GM19397 (cell line): ENCODE measurements around the gene TMEM63A.
"Not testable (repeated sequence)": the region's sequence is repeated elsewhere in the genome, so short reads cannot be mapped to it uniquely, and the experiment has no call there.

ENCODE experiments used
- ATAC-seq: cut with Tn5 transposase; IDR thresholded peaks from one replicate; pipeline ENCODE4 v1.9.1; 2021; ENCODE audit warnings: mild to moderate bottlenecking, moderate library complexity; ENCODE audit not compliant: unreplicated experiment

The TMEM63A gene

GRCh38 chr1:225846331-225847310 is 35.6 kb downstream of the TMEM63A start:
- ATAC-seq = no peak

DNA sequence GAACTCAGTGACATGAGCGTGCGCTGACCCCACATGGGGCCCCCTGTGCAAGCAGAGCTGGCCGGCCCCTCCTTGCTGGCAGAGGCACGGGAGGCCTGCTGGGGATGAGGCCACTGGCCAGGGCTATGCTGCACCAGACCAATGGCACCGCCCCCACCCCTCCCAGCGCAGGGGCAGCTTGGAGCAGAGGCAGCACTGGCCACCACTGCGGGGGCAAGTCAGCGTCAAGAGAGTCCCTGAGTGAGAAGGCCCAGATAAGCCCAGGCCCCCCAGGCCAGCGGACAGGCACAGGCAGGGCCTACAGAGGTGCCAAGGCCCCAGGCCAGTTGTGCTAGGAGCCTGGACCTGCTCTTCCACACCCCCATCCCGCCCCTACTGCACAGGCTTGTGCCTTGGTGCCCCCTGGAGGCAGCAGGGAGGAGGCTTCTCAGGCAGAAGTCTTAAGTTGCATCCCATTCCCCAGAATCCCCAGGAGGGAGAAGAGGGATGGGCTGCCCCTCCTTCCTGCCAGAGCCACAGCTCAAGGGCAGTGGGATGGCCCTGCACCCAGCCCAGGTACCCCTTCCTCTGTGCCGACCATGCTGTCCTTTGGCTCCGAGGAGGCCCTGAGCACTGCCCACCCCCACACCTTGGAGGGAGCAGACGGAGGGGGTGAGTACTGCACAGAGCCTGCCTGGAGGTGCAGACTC is 36.5 kb downstream of the TMEM63A start:
- ATAC-seq = no peak

DNA sequence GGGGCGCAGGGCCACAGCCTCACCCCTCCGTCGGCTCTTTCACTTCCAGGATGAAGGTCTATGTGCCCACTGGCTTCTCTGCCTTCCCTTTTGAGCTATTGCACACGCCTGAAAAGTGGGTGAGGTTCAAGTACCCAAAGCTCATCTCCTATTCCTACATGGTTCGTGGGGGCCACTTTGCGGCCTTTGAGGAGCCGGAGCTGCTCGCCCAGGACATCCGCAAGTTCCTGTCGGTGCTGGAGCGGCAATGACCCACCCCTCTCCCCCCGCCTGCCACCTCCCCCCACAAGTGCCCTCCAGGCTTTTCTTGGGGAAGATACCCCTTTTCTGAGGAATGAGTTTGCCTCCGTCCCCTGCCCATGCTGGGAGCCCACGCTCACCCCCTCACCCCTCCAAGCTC is 37.1 kb downstream of the TMEM63A start:
- ATAC-seq = no peak

GRCh38 chr1:225844236-225845061 is 37.7 kb downstream of the TMEM63A start:
- ATAC-seq = no peak

DNA sequence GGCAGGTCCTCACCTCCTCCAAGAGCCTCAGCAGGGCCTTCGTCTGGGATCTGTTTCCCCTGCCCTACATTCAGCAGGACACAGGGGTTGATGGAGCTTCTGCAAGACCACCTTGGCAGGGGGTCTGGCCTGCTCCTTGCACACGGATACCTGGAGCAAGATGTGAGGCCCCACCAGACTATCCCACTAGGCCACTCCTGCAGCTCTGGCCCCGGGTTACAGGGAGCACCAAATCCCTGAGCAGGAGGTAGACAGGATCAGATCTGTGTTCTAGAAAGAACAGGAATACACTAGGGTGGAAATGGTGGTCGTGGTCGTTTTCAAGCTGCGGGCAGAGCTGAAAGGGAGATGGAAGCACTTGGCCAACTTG is 38.8 kb downstream of the TMEM63A start:
- ATAC-seq = no peak

- no peak for ATAC-seq
These were observed 39.3 kb downstream of the TMEM63A start for GRCh38 chr1:225842788-225843425.

GRCh38 chr1:225842074-225842473 is 40.1 kb downstream of the TMEM63A start:
- ATAC-seq = no peak

DNA sequence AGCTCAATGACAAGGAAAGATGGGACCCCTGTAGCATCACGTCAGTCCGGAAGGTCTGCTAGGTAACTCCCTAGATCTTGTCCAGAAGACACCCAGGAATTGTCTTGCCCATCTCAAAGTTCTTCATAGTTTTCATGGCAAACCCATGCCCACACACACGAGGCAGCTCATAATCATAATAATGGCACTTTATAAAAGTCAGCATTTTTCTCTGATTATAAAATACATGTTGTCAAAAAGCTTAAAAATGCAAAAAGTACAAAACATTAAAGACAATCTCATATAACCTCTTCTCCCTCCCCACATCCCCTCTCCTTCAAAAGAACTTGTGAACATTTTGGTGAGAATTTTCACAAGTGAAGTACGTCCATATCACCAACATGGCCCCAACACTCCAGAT is 41.5 kb downstream of the TMEM63A start:
- no peak for ATAC-seq

DNA sequence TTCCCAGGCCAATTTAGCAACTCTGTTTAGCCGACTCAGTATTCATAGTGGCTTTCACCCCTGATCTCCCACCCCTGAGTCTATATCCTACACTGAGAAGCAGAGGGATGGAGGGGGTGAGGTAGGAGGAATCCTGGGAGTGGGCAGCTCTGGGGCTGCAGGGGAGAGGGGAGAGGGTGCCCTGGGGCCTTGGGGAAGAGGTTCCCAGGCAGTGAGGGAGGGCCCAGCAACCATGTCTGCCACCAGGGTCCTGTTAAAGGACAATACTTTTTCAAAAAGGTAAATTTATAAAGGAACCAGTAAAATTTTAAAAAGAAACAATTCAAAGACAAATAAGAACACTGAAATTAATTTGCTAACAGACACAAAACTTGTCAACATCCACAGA is 42.0 kb downstream of the TMEM63A start:
- no peak for ATAC-seq

DNA sequence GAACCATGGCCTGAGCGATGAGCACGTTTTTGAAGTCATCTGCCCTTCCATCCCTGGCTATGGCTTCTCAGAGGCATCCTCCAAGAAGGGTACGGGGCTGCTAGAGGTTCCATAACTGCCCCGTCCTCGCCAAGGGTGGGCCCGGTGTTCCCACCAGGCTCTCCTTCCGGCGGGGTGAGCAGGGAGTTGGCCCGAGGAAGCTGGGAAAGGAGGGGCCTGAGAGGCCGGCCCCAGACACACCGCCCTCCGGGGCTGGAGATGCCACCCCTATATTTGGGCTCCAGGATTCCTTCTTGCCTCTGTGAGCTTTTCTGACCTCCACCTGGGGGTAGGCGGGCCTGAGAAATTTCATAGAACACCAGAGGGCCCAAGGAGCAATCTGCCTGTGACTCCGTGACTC is 43.4 kb downstream of the TMEM63A start:
- no peak for ATAC-seq

DNA sequence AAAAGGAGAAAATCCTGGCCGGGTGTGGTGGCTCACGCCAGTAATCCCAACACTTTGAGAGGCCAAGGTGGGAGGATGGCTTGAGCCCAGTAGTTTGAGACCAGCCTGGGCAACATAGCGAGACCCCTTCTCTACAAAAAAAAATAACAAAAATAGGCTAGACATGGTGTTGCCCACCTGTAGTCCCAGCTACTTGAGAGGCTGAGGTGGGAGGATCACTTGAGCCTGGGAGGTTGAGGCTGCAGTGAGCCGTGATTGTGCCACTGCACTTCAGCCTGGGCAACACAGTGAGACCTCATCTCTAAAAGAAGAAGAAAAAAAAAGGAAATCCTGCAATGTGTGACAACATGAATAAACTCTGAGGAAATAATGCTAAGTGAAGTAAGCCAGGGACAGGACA is 45.9 kb downstream of the TMEM63A start:
- ATAC-seq = not testable (repeated sequence)

DNA sequence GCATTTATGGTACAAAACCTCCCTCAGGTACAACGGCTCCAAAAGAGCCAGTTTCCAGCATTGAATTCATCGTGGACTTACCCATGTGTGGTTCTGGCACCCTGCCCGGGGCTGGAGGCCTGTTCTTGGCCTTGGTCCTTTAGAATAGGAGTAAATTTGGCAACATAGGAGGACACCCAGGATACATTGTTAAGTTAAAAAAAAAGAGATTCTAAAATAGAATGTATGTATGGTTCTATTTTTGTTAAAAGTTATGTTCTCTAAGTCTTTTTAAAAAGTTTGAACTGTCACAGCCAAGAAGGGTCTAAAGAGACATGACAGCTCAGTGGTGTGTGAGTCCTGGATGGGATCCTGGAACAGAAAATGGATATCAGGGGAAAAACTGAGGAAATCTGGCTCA is 46.3 kb downstream of the TMEM63A start:
- ATAC-seq = no peak

GRCh38 chr1:225834417-225835329 is 47.5 kb downstream of the TMEM63A start:
- ATAC-seq = no peak

- no peak for ATAC-seq
These were observed 51.3 kb downstream of the TMEM63A start for GRCh38 chr1:225830841-225831240.

DNA sequence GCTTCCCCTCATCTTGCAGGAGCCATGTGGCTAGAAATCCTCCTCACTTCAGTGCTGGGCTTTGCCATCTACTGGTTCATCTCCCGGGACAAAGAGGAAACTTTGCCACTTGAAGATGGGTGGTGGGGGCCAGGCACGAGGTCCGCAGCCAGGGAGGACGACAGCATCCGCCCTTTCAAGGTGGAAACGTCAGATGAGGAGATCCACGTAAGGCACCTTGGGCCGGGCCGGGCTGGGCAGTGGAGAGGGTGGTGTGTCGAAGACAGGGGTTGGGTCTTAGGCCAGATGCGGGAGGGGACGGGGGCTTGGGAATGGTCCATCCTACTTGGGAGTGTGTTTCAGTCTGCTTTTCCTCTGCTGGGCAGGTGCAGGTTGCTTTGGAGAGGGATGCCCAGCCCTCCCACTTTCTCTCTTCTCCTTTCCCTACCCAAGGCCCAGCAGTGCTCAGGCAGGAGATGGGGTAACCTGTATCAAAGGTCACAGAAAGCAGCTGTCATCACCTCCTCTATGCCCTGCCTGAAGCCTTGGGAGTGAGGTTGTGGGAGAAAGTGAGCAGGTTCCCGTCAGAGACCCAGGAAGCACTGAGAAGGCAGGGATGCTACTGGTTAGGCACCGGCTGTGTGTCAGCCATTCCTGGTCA is 53.4 kb downstream of the TMEM63A start:
- ATAC-seq = no peak

- no peak for ATAC-seq
These were observed 55.1 kb downstream of the TMEM63A start for GRCh38 chr1:225827076-225827475.

GRCh38 chr1:225825607-225826007 is 56.6 kb downstream of the TMEM63A start:
- no peak for ATAC-seq

DNA sequence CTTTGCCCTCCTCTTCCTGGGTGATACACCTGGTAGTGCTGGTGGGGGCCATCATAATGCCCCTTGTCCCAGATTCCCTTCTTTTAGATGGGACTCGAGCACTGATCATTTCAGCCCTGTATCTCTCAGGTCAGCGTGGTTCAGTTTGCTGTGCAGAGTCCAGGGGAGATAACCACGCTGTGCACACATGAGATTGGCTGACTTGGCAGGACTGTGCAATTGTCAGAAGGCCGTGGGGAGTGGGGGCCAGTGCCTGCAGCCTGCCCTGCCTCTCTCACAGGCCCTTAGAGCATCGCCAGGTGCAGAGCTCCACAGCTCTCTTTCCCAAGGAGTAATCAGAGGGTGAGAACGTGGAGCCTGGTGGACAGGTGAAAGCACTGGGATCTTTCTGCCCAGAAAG is 57.1 kb downstream of the TMEM63A start:
- ATAC-seq = no peak

- no peak for ATAC-seq
These were observed 57.6 kb downstream of the TMEM63A start for GRCh38 chr1:225824533-225824941.
